ENCODE data around the gene THSD7A.

Gene THSD7A

GRCh38 chr7:11486271-11486670 is 345.7 kb downstream of the THSD7A start:
- no peak for DNase-seq
- H3K27me3 ChIP-seq (ENCODE audit: insufficient read depth, low read depth, severe bottlenecking), result no peaks in the 10 kb centered on the region
- no peak for TF ChIP-seq CTCF (IDR thresholded peaks at IDR 0.05; ENCODE audit: low read depth, low read length)
- no peak overlapping the region for H3K4me3 ChIP-seq (ENCODE audit: low read depth, low read length)
- no peak overlapping the region for H3K27ac ChIP-seq
- no peaks in the 10 kb centered on the region for H3K36me3 ChIP-seq
- H3K9me3 ChIP-seq (ENCODE audit: severe bottlenecking), result no peaks in the 10 kb centered on the region

GRCh38 chr7:11485636-11486035 is 346.4 kb downstream of the THSD7A start:
- Histone ChIP-seq H3K36me3 (no peaks in the 10 kb centered on the region), H3K27ac (no peak overlapping the region), H3K4me3 (ENCODE audit: low read depth, low read length) (no peak overlapping the region), H3K9me3 (ENCODE audit: severe bottlenecking) (no peaks in the 10 kb centered on the region), H3K27me3 (ENCODE audit: insufficient read depth, low read depth, severe bottlenecking) (no peaks in the 10 kb centered on the region)
- no peak for TF ChIP-seq CTCF (IDR thresholded peaks at IDR 0.05; ENCODE audit: low read depth, low read length)
- DNase-seq, result no peak

- Histone ChIP-seq H3K36me3 (no peaks in the 10 kb centered on the region), H3K9me3 (ENCODE audit: severe bottlenecking) (no peaks in the 10 kb centered on the region), H3K4me3 (ENCODE audit: low read depth, low read length) (no peak overlapping the region), H3K27me3 (ENCODE audit: insufficient read depth, low read depth, severe bottlenecking) (no peaks in the 10 kb centered on the region), H3K27ac (no peak overlapping the region)
- TF ChIP-seq CTCF (IDR thresholded peaks at IDR 0.05; ENCODE audit: low read depth, low read length), result no peak
- DNase-seq, result no peak
Measured at GRCh38 chr7:11480143-11480542, 351.9 kb downstream of the THSD7A start.

- Histone ChIP-seq H3K27me3 (ENCODE audit: insufficient read depth, low read depth, severe bottlenecking) (no peaks in the 10 kb centered on the region), H3K27ac (no peak overlapping the region), H3K9me3 (ENCODE audit: severe bottlenecking) (no peaks in the 10 kb centered on the region), H3K4me3 (ENCODE audit: low read depth, low read length) (no peak overlapping the region), H3K36me3 (no peaks in the 10 kb centered on the region)
- TF ChIP-seq CTCF (IDR thresholded peaks at IDR 0.05; ENCODE audit: low read depth, low read length), result no peak
- DNase-seq, result no peak
Measured at GRCh38 chr7:11478882-11479281, 353.1 kb downstream of the THSD7A start.

- no peak for TF ChIP-seq CTCF (IDR thresholded peaks at IDR 0.05; ENCODE audit: low read depth, low read length)
- no peak for DNase-seq
- H3K27ac ChIP-seq, result no peak overlapping the region
- H3K27me3 ChIP-seq (ENCODE audit: insufficient read depth, low read depth, severe bottlenecking), result no peaks in the 10 kb centered on the region
- H3K36me3 ChIP-seq, result no peaks in the 10 kb centered on the region
- no peak overlapping the region for H3K4me3 ChIP-seq (ENCODE audit: low read depth, low read length)
- no peaks in the 10 kb centered on the region for H3K9me3 ChIP-seq (ENCODE audit: severe bottlenecking)
Measured at GRCh38 chr7:11478426-11478825, 353.6 kb downstream of the THSD7A start.

- H3K4me3 ChIP-seq (ENCODE audit: low read depth, low read length), result no peak overlapping the region
- no peaks in the 10 kb centered on the region for H3K36me3 ChIP-seq
- no peak for TF ChIP-seq CTCF (IDR thresholded peaks at IDR 0.05; ENCODE audit: low read depth, low read length)
- no peaks in the 10 kb centered on the region for H3K27me3 ChIP-seq (ENCODE audit: insufficient read depth, low read depth, severe bottlenecking)
- no peaks in the 10 kb centered on the region for H3K9me3 ChIP-seq (ENCODE audit: severe bottlenecking)
- H3K27ac ChIP-seq, result no peak overlapping the region
- no peak for DNase-seq
Measured at GRCh38 chr7:11474902-11475585, 357.0 kb downstream of the THSD7A start.

All from WERI-Rb-1 (cell line).